Measurements from ENCODE around the gene SORCS2.

The SORCS2 gene

DNA sequence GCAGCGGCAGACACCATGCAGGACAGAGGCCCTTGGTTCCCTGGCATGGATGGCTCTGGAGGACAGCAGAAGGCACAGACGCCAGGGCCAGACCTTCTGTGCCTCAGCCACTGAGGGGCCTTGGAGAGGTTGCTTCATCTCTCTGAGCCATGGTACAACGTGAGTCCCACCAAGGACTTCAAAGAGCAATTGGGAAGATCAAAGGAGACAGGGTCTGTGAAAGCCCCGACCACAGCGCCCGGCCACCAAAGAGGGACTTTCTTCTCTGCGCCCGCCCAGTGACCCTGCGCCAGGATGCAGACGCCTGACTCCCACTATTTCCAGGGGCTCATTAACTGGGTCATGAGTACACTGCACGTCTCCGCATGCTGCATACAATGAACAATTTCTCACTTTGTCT, 573.3 kb downstream of the SORCS2 start:
- TF ChIP-seq, protein P1, sequence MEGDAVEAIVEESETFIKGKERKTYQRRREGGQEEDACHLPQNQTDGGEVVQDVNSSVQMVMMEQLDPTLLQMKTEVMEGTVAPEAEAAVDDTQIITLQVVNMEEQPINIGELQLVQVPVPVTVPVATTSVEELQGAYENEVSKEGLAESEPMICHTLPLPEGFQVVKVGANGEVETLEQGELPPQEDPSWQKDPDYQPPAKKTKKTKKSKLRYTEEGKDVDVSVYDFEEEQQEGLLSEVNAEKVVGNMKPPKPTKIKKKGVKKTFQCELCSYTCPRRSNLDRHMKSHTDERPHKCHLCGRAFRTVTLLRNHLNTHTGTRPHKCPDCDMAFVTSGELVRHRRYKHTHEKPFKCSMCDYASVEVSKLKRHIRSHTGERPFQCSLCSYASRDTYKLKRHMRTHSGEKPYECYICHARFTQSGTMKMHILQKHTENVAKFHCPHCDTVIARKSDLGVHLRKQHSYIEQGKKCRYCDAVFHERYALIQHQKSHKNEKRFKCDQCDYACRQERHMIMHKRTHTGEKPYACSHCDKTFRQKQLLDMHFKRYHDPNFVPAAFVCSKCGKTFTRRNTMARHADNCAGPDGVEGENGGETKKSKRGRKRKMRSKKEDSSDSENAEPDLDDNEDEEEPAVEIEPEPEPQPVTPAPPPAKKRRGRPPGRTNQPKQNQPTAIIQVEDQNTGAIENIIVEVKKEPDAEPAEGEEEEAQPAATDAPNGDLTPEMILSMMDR (IDR thresholded peaks at IDR 0.05; ENCODE audit: extremely low read depth, insufficient read depth, missing control alignments) = no peak
- no peak for DNase-seq (ENCODE audit: low spot score)
- in situ Hi-C loops (cut with MboI; ENCODE audit: low pct_unique_long_range_greater_than_20kb, low sequenced_read_pairs, unreplicated experiment) = loop anchor here (5.0 kb wide), 1 partner anchor 37 kb away; no protein-coding TSS in a partner anchor

DNA sequence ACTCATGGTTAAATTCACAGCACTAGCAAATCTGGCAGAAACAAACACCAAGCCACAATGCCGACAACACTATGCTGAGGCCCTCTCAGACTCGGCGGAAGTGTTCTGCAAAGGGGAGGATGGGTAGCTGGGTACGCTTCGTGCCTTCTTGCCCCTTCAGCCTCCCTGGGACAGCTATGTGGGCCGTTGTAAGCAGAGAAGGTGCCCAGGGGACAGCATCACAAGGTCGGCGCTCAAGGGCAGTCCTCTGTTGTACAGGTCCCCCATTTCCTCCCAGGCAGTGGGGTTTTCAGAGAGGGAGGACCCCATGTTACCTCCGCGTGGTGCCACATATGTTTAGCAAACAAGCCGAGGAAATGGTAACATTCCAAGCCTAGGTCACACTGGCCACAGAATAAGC, 573.7 kb downstream of the SORCS2 start:
- TF ChIP-seq, protein P1 (IDR thresholded peaks at IDR 0.05; ENCODE audit: extremely low read depth, insufficient read depth, missing control alignments) = no peak
- in situ Hi-C loops (cut with MboI; ENCODE audit: low pct_unique_long_range_greater_than_20kb, low sequenced_read_pairs, unreplicated experiment) = loop anchor here (5.0 kb wide), 1 partner anchor 36 kb away; no protein-coding TSS in a partner anchor
- DNase-seq (ENCODE audit: low spot score) = no peak

- in situ Hi-C loops (cut with MboI; ENCODE audit: low pct_unique_long_range_greater_than_20kb, low sequenced_read_pairs, unreplicated experiment) = loop anchor here (5.0 kb wide), 1 partner anchor 35 kb away; no protein-coding TSS in a partner anchor
- no peak for DNase-seq (ENCODE audit: low spot score)
- TF ChIP-seq, protein P1 (IDR thresholded peaks at IDR 0.05; ENCODE audit: extremely low read depth, insufficient read depth, missing control alignments) = no peak
Measured at GRCh38 chr4:7766661-7767345, 574.5 kb downstream of the SORCS2 start.

DNA sequence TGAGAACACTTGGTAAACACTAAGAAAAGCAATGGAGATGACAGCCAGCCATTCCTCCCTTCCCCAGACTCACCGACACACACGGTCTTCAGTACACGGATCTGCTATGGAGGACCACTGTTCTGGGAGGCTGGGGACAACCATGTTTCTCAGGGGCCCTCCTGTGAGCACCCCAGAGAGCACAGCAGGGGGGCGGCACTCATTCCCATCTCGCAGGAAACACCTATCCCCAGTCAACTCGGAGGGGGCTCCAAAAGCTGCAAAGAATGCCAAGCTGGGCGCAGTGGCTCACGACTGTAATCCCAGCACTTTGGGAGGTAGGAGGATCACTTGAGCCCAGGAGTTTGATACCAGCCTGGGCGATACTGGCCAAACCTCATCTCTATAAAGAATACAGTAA, 575.2 kb downstream of the SORCS2 start:
- TF ChIP-seq, protein P1 (IDR thresholded peaks at IDR 0.05; ENCODE audit: extremely low read depth, insufficient read depth, missing control alignments) = no peak
- in situ Hi-C loops (cut with MboI; ENCODE audit: low pct_unique_long_range_greater_than_20kb, low sequenced_read_pairs, unreplicated experiment) = loop anchor here (5.0 kb wide), 1 partner anchor 35 kb away; no protein-coding TSS in a partner anchor
- no peak for DNase-seq (ENCODE audit: low spot score)

GRCh38 chr4:7767966-7768365, 575.6 kb downstream of the SORCS2 start:
- no peak for DNase-seq (ENCODE audit: low spot score)
- TF ChIP-seq, protein P1 (IDR thresholded peaks at IDR 0.05; ENCODE audit: extremely low read depth, insufficient read depth, missing control alignments) = no peak
- in situ Hi-C loops (cut with MboI; ENCODE audit: low pct_unique_long_range_greater_than_20kb, low sequenced_read_pairs, unreplicated experiment) = loop anchor here (5.0 kb wide), 1 partner anchor 34 kb away; no protein-coding TSS in a partner anchor

- DNase-seq (ENCODE audit: low spot score) = no peak
- TF ChIP-seq, protein P1 (IDR thresholded peaks at IDR 0.05; ENCODE audit: extremely low read depth, insufficient read depth, missing control alignments) = no peak
Measured at GRCh38 chr4:7768736-7769135, 576.4 kb downstream of the SORCS2 start.

More at GRCh38 chr4:7768736-7769135, 576.4 kb downstream of the SORCS2 start:
- in situ Hi-C loops (cut with MboI; ENCODE audit: low pct_unique_long_range_greater_than_20kb, low sequenced_read_pairs, unreplicated experiment) = loop anchor here (5.0 kb wide), 1 partner anchor 34 kb away; no protein-coding TSS in a partner anchor
